ENCODE measurements around the gene ZNF575. TPM values are rescaled to one million over a fixed set of nuclear protein-coding genes. Genes with fewer than 3 reads are reported as not detected.

Gene ZNF575
- total RNA-seq, 1 experiment from 2014 or later: 1.1 TPM

DNA sequence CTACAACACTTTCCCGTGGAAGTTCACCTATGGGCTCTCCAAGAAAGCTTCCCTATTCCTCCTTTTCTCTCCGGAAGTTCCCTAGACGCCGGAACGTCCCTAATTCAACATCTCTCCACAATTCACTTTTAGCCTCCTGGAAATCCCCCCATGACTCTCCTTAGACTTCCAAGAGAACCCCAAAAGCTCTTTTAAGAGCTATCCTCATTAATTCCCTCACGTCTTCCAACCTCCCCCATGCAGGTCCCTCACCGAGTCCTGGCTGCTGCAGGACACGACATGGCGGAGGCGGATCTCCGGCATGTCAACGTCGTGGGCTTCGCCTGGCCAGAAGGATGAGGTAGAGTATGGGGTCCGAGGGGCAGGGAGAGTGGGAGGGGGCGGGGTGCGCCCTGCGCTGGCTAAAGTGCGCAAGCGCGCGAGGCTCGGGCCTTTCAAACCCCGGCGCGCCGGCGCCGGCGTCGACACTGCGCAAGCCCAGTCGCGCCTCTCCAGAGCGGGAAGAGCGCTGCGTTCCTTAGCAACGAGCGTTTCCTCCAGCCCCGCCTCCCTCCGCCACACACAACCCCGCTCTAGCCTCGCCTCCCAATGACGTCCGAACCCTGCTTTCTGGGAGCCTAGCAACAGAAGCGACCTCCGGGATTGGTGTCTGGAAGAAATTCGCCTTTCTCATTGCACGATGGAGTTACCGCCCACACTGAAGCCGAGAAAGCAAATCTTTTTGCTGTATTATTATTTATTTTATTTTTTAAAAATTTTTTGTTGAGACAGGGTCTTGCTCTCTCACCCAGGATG is 42.4 kb downstream of the ZNF575 start, which contains the start of the genes PINLYP and XRCC1:
Gene PINLYP (plus strand): TSS at position 646 of the 795 bp plus-strand sequence. CDS start 1,391 bp downstream, outside the sequence.
Gene XRCC1 (minus strand): TSS at position 372 of the 795 bp plus-strand sequence. CDS start 69 bp downstream, at position 303.
- TF ChIP-seq, protein P1, sequence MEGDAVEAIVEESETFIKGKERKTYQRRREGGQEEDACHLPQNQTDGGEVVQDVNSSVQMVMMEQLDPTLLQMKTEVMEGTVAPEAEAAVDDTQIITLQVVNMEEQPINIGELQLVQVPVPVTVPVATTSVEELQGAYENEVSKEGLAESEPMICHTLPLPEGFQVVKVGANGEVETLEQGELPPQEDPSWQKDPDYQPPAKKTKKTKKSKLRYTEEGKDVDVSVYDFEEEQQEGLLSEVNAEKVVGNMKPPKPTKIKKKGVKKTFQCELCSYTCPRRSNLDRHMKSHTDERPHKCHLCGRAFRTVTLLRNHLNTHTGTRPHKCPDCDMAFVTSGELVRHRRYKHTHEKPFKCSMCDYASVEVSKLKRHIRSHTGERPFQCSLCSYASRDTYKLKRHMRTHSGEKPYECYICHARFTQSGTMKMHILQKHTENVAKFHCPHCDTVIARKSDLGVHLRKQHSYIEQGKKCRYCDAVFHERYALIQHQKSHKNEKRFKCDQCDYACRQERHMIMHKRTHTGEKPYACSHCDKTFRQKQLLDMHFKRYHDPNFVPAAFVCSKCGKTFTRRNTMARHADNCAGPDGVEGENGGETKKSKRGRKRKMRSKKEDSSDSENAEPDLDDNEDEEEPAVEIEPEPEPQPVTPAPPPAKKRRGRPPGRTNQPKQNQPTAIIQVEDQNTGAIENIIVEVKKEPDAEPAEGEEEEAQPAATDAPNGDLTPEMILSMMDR (IDR thresholded peaks at IDR 0.05; ENCODE audit: unreplicated experiment): no peak
- CTCF ChIA-PET: interaction anchor here (0.6 to 2.1 kb wide), 7 partner anchors 11 to 50 kb away, joined by 3 to 10 read pairs (median 3); no protein-coding TSS in a partner anchor
- peaks cover 12% of the 10 kb centered on the region for H3K36me3 Mint-ChIP-seq (ENCODE audit: insufficient read depth, unreplicated experiment)
- peaks cover 14% of the 10 kb centered on the region for H3K27me3 Mint-ChIP-seq (ENCODE audit: insufficient read depth, unreplicated experiment)
- H3K27ac Mint-ChIP-seq (ENCODE audit: low read depth, unreplicated experiment): peak within 1 kb of the TSS; percentile 98
- POLR2A ChIA-PET: interaction anchor here (0.7 to 3.0 kb wide), 7 partner anchors 20 to 176 kb away, joined by 3 to 55 read pairs (median 7); partner anchors contain the start of genes ETHE1, IRGQ, LYPD3 and ZNF575
- intact Hi-C loops (cut with micrococcal nuclease): loop anchor here (1.0 kb wide), 1 partner anchor 21 kb away; the partner anchor contains the start of genes IRGQ and ZNF576
- peaks cover 12% of the 10 kb centered on the region for H3K4me1 Mint-ChIP-seq (ENCODE audit: insufficient read depth, unreplicated experiment)
- peak within 1 kb of the TSS; percentile 98 for H3K4me3 Mint-ChIP-seq (ENCODE audit: unreplicated experiment)
- BruUV-seq (replicated peaks): no TSS peak
- DNase-seq (ENCODE audit: unreplicated experiment): peak; percentile 99
- H3K9me3 Mint-ChIP-seq (ENCODE audit: unreplicated experiment): no peaks in the 10 kb centered on the region

DNA sequence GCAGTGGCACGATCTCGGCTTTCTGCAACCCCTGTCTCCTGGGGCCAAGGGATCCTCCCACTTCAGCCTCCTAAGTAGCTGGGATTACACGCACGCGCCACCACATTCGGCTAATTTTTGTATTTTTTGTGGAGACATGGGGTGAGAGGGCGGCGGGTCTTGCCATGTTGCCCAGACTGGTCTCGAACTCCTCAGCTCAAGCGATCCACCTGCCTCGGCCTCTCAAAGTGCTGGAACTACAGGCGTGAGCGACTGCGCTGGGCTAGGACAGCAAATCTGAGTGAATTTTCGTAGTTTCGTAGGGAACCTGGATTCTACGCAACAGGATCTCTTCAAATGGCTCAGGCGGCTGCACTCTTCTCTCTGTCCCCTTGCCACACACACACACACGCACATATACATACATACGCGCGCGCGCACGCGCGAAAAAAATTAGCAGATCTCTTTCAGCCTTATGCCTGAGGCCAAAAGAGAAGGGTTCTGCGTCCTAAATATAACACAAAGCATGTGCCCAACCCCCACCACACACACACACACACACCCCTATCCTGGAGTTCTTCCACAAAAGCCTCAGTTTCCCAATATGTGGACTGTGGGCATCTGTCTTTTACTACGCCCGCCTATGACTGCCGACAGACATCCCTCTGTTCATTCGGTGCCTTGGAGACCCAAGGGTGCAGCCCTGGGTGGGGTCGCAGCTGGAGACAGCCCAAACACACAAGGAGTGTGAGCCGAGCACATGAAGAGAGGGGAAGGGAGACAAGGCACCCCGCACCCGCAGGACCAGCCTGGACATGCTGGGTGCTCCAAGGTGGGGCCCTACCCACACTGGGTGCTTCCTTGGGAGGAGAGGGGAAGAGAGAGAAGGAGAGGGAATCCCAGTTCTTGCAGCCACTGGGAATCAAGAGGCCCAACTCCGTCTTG is 43.2 kb downstream of the ZNF575 start:
- Mint-ChIP-seq H3K27ac (ENCODE audit: low read depth, unreplicated experiment) (peak overlapping the region; percentile 39), H3K4me1 (ENCODE audit: insufficient read depth, unreplicated experiment) (peaks cover 8% of the 10 kb centered on the region), H3K36me3 (ENCODE audit: insufficient read depth, unreplicated experiment) (peaks cover 7% of the 10 kb centered on the region), H3K4me3 (ENCODE audit: unreplicated experiment) (peak overlapping the region; percentile 98), H3K27me3 (ENCODE audit: insufficient read depth, unreplicated experiment) (peaks cover 14% of the 10 kb centered on the region), H3K9me3 (ENCODE audit: unreplicated experiment) (no peaks in the 10 kb centered on the region)
- TF ChIP-seq, protein P1 (IDR thresholded peaks at IDR 0.05; ENCODE audit: unreplicated experiment): no peak
- ChIA-PET POLR2A (interaction anchor here (0.7 to 3.0 kb wide), 3 partner anchors 19 to 111 kb away, joined by 3 to 55 read pairs (median 19); partner anchors contain the start of genes ETHE1, IRGQ and ZNF576), CTCF (interaction anchor here (0.7 to 0.8 kb wide), 2 partner anchors 18 to 32 kb away, joined by 3 to 4 read pairs; no protein-coding TSS in a partner anchor)
- no TSS peak for BruUV-seq (replicated peaks)
- no peak for DNase-seq (ENCODE audit: unreplicated experiment)
- intact Hi-C loops (cut with micrococcal nuclease): loop anchor here (1.0 kb wide), 1 partner anchor 20 kb away; the partner anchor contains the start of genes IRGQ and ZNF576

DNA sequence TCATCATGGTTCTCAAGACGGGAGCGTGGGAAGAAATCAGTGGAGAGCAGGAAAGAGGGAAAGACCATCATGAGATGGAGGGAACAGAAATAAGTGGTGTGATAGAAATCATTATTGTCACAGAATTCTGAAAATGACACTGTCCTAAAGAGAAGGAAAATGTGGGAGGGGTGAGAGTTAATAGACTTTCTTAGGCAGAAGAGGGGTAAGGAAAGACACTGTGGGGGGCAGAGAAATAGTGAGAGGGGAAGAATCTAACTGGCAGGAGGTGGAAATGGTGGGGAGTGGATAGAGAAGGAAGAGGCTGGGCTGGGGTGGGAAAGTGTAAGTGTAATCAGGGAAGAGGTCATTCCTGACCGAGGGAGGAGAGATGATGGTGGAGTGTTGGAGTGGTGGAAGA is 45.8 kb downstream of the ZNF575 start:
- peaks cover 6% of the 10 kb centered on the region for H3K36me3 Mint-ChIP-seq (ENCODE audit: insufficient read depth, unreplicated experiment)
- no TSS peak for BruUV-seq (replicated peaks)
- H3K4me1 Mint-ChIP-seq (ENCODE audit: insufficient read depth, unreplicated experiment): no peaks in the 10 kb centered on the region
- CTCF ChIA-PET: interaction anchor here (2.0 kb wide), 1 partner anchor 16 kb away, joined by 10 read pairs; no protein-coding TSS in a partner anchor
- POLR2A ChIA-PET: no interaction called here
- no peaks in the 10 kb centered on the region for H3K9me3 Mint-ChIP-seq (ENCODE audit: unreplicated experiment)
- DNase-seq (ENCODE audit: unreplicated experiment): no peak
- TF ChIP-seq, protein P1 (IDR thresholded peaks at IDR 0.05; ENCODE audit: unreplicated experiment): no peak
- no peak overlapping the region for H3K27ac Mint-ChIP-seq (ENCODE audit: low read depth, unreplicated experiment)
- intact Hi-C loops (cut with micrococcal nuclease): no loop called here
- peaks cover 14% of the 10 kb centered on the region for H3K27me3 Mint-ChIP-seq (ENCODE audit: insufficient read depth, unreplicated experiment)
- no peak overlapping the region for H3K4me3 Mint-ChIP-seq (ENCODE audit: unreplicated experiment)
